H9 (cell line): ENCODE data around the gene PODXL2. TPM values are rescaled to one million over a fixed set of nuclear protein-coding genes. Genes with fewer than 3 reads are reported as not detected.

ENCODE experiments used
- DNase-seq: peaks from one replicate; pipeline ENCODE4 v3.0.0-alpha.2; 2017
- H2AFZ ChIP-seq: one replicate; pipeline ENCODE4 v1.6.1; 2013; ENCODE audit warnings: mild to moderate bottlenecking, low read length, control low read depth, moderate library complexity
- H2AK5ac ChIP-seq: 2 replicates; pipeline ENCODE4 v1.6.1; 2013; ENCODE audit warnings: low read length, control low read depth, mixed read lengths; ENCODE audit not compliant: insufficient read length
- H2BK120ac ChIP-seq: one replicate; pipeline ENCODE4 v1.6.1; 2013; ENCODE audit warnings: low read depth, mild to moderate bottlenecking, low read length, control low read depth, inconsistent platforms; ENCODE audit not compliant: poor library complexity, severe bottlenecking
- H2BK12ac ChIP-seq: 2 replicates; pipeline ENCODE4 v1.6.1; 2013; ENCODE audit warnings: low read length, control low read depth, mixed read lengths, low read depth; ENCODE audit not compliant: insufficient read length
- H2BK15ac ChIP-seq: 2 replicates; pipeline ENCODE4 v1.6.1; 2013; ENCODE audit warnings: low read depth, low read length, control low read depth
- H2BK20ac ChIP-seq: one replicate; pipeline ENCODE4 v1.6.1; 2013; ENCODE audit warnings: low read depth, mild to moderate bottlenecking, low read length, control low read depth, inconsistent platforms; ENCODE audit not compliant: poor library complexity, severe bottlenecking
- H2BK5ac ChIP-seq: 2 replicates; pipeline ENCODE4 v1.6.1; 2013; ENCODE audit warnings: low read length, control low read depth, mixed read lengths; ENCODE audit not compliant: insufficient read length
- H3K14ac ChIP-seq: 2 replicates; pipeline ENCODE4 v1.6.1; 2013; ENCODE audit warnings: low read length, control low read depth; ENCODE audit not compliant: insufficient read depth
- H3K18ac ChIP-seq: 2 replicates; pipeline ENCODE4 v1.6.1; 2013; ENCODE audit warnings: low read depth, mild to moderate bottlenecking, mixed read lengths, low read length, control low read depth; ENCODE audit not compliant: insufficient read length
- H3K23ac ChIP-seq: 2 replicates; pipeline ENCODE4 v1.6.1; 2013; ENCODE audit warnings: low read length, control low read depth, mixed read lengths, low read depth; ENCODE audit not compliant: insufficient read length
- H3K23me2 ChIP-seq: 2 replicates; pipeline ENCODE4 v1.6.1; 2013; ENCODE audit warnings: low read depth, mild to moderate bottlenecking, mixed read lengths, low read length, control low read depth; ENCODE audit not compliant: insufficient read length, poor library complexity, severe bottlenecking
- H3K27ac ChIP-seq: 2 replicates; pipeline ENCODE4 v1.5.1; 2013; ENCODE audit warnings: low read length, control low read depth, mixed read lengths, low read depth; ENCODE audit not compliant: insufficient read length
- H3K27me3 ChIP-seq: 2 replicates; pipeline ENCODE4 v1.6.1; 2013; ENCODE audit warnings: low read length, control low read depth, inconsistent platforms; ENCODE audit not compliant: insufficient read depth
- H3K4ac ChIP-seq: 2 replicates; pipeline ENCODE4 v1.6.1; 2013; ENCODE audit warnings: low read depth, mild to moderate bottlenecking, control low read depth, inconsistent platforms, low read length, moderate library complexity
- H3K4me1 ChIP-seq: 2 replicates; pipeline ENCODE4 v1.6.1; 2013; ENCODE audit warnings: low read length, control low read depth, inconsistent platforms; ENCODE audit not compliant: insufficient read depth
- H3K4me2 ChIP-seq: 2 replicates; pipeline ENCODE4 v1.6.1; 2013; ENCODE audit warnings: low read length, control low read depth, mixed read lengths; ENCODE audit not compliant: insufficient read length, insufficient read depth
- H3K56ac ChIP-seq: 2 replicates; pipeline ENCODE4 v1.6.1; 2013; ENCODE audit warnings: low read depth, mild to moderate bottlenecking, mixed read lengths, low read length, control low read depth; ENCODE audit not compliant: insufficient read length
- H3K79me1 ChIP-seq: 2 replicates; pipeline ENCODE4 v1.6.1; 2013; ENCODE audit warnings: low read depth, mild to moderate bottlenecking, moderate library complexity, low read length, control low read depth, inconsistent platforms; ENCODE audit not compliant: insufficient read depth, poor library complexity, severe bottlenecking
- H3K79me2 ChIP-seq: 2 replicates; pipeline ENCODE4 v1.6.1; 2013; ENCODE audit warnings: low read length, control low read depth, inconsistent platforms; ENCODE audit not compliant: insufficient read depth
- H3K9ac ChIP-seq: 2 replicates; pipeline ENCODE4 v1.6.1; 2013; ENCODE audit warnings: low read length, control low read depth, mixed read lengths; ENCODE audit not compliant: insufficient read length; ENCODE audit errors: extremely low read depth
- H3K9me3 ChIP-seq: one replicate; pipeline ENCODE4 v1.6.1; 2013; ENCODE audit warnings: low read depth, low read length, inconsistent platforms; ENCODE audit not compliant: control insufficient read depth
- H3T11ph ChIP-seq: one replicate; pipeline ENCODE4 v1.6.1; 2013; ENCODE audit warnings: mild to moderate bottlenecking, low read length, control low read depth, inconsistent platforms
- H4K20me1 ChIP-seq: one replicate; pipeline ENCODE4 v1.6.1; 2013; ENCODE audit not compliant: control insufficient read depth, insufficient read length, insufficient read depth
- H4K5ac ChIP-seq: 2 replicates; pipeline ENCODE4 v1.6.1; 2013; ENCODE audit warnings: low read depth, mild to moderate bottlenecking, mixed read lengths, low read length, control low read depth; ENCODE audit not compliant: insufficient read length
- H4K8ac ChIP-seq: replicated peaks from 2 replicates; pipeline ENCODE4 v1.6.1; 2013; ENCODE audit warnings: low read length, control low read depth, mixed read lengths, low read depth; ENCODE audit not compliant: insufficient read length
- H4K91ac ChIP-seq: 2 replicates; pipeline ENCODE4 v1.6.1; 2013; ENCODE audit warnings: low read depth, mild to moderate bottlenecking, moderate library complexity, mixed read lengths, low read length, control low read depth; ENCODE audit not compliant: insufficient read length
- H3K27ac Mint-ChIP-seq, 3 experiments: 2 replicates in 2 of 3; 3 replicates in 1 of 3; pipeline ENCODE4 v1.8.0; 2020 to 2021; ENCODE audit warnings: mixed read lengths in 3 of 3, mild to moderate bottlenecking in 1 of 3, moderate library complexity in 1 of 3
- H3K27me3 Mint-ChIP-seq: 2 replicates; pipeline ENCODE4 v1.8.0; 2021; ENCODE audit warnings: low read depth, mild to moderate bottlenecking, moderate library complexity, mixed read lengths
- H3K36me3 Mint-ChIP-seq, 3 experiments: 2 replicates in 2 of 3; 3 replicates in 1 of 3; pipeline ENCODE4 v1.8.0; 2020 to 2021; ENCODE audit warnings: low read depth in 3 of 3, mixed read lengths in 3 of 3; ENCODE audit not compliant: insufficient read depth in 1 of 3
- H3K4me1 Mint-ChIP-seq, 2 experiments: 2 replicates each; pipeline ENCODE4 v1.8.0; 2020; ENCODE audit warnings: mixed read lengths in 2 of 2
- H3K4me3 Mint-ChIP-seq, 2 experiments: 2 replicates in 1 of 2; 3 replicates in 1 of 2; pipeline ENCODE4 v1.8.0; 2020 to 2021; ENCODE audit warnings: mild to moderate bottlenecking in 2 of 2, mixed read lengths in 2 of 2, moderate library complexity in 1 of 2
- H3K9me3 Mint-ChIP-seq, 2 experiments: 2 replicates in 1 of 2; 3 replicates in 1 of 2; pipeline ENCODE4 v1.8.0; 2020; ENCODE audit warnings: mild to moderate bottlenecking in 2 of 2, mixed read lengths in 2 of 2, moderate library complexity in 1 of 2
- CTCF ChIP-seq: fragments of 200-600 bp; sonication (generic); conservative IDR thresholded peaks from 3 replicates; pipeline ENCODE4 v1.8.0; 2021; ENCODE audit warnings: antibody characterized with exemption, mild to moderate bottlenecking
- WGBS: extraction: QIAGEN DNeasy Blood & Tissue Kit; methylation state at CpG from one replicate; pipeline ENCODE4 v1.1.7; 2013; ENCODE audit warnings: missing lambda C conversion rate, low lambda C conversion rate, mixed read lengths; ENCODE audit not compliant: insufficient read length; ENCODE audit errors: extremely low coverage; 5-methylcytosine and 5-hydroxymethylcytosine counted together
- total RNA-seq: library from RNA; stranded (reverse); gene quantifications from 2 replicates; pipeline ENCODE4 v1.2.1, GENCODE V29; 2021

The PODXL2 gene
- total RNA-seq, 1 experiment from 2014 or later: 24.6 TPM

DNA sequence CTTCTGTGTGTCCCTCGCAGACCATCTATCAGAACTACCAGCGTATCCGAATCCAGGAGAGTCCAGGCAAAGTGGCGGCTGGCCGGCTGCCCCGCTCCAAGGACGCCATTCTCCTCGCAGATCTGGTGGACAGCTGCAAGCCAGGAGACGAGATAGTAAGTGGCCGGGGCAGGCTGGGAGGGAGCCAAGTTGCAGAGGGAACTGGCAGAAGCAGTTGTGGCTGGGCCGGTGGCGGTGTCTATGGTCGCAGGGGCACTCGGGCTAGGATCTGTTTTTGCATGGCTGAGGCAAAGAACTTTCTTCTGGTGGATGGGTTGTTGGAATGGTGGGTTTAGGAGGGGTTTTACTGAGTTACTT lies 20.6 kb upstream of the PODXL2 start:
- Mint-ChIP-seq H3K27me3 (no peaks in the 10 kb centered on the region), H3K9me3 (no peaks in the 10 kb centered on the region), H3K36me3 (peaks cover 82 to 98% (median 94%) of the 10 kb centered on the region in 3 experiments), H3K4me1 (no peaks in the 10 kb centered on the region), H3K4me3 (no peak overlapping the region), H3K27ac (no peak overlapping the region; a peak in 1 of 7 replicates)
- Histone ChIP-seq H2BK12ac (no peak overlapping the region), H4K91ac (no peak overlapping the region), H3K4ac (no peak overlapping the region), H3K79me2 (no peaks in the 10 kb centered on the region), H3K4me2 (no peak overlapping the region), H3K23ac (no peak overlapping the region), H3K18ac (no peak overlapping the region), H3K23me2 (no peaks in the 10 kb centered on the region), H4K8ac (no peak overlapping the region), H2BK120ac (no peak overlapping the region), H2BK5ac (no peak overlapping the region), H4K5ac (no peak overlapping the region), H3K9ac (no peak overlapping the region), H4K20me1 (no peaks in the 10 kb centered on the region), H3K56ac (no peak overlapping the region), H3T11ph (no peak overlapping the region), H3K27ac (no peak overlapping the region), H3K4me1 (no peaks in the 10 kb centered on the region), H3K79me1 (peaks cover 5% of the 10 kb centered on the region), H2AFZ (no peak overlapping the region), H2AK5ac (no peak overlapping the region), H3K14ac (no peak overlapping the region), H2BK20ac (no peak overlapping the region), H3K9me3 (no peaks in the 10 kb centered on the region), H3K27me3 (no peaks in the 10 kb centered on the region), H2BK15ac (no peak overlapping the region)
- TF ChIP-seq CTCF: no peak
- WGBS: no CpG with 5 or more reads among the region's 14 CpGs
- no peak for DNase-seq
